Measurements from ENCODE around the gene OTOP2. TPM values are rescaled to one million over a fixed set of nuclear protein-coding genes. Genes with fewer than 3 reads are reported as not detected.
A peak's percentile ranks its signal among the peaks of the same experiment; 100 is the strongest.

Gene OTOP2
- total and polyA plus RNA-seq, 9 of the 15 experiments (the other 6 are each of a cell fraction or from before 2014, with no cell fraction given), result 0.04 to 0.36 (median 0.14) TPM; not detected in 1

- TF ChIP-seq AFF4 (CRISPR knock-in tag; IDR thresholded peaks at IDR 0.05) (peak; percentile 91), ZNF174 (CRISPR knock-in tag; IDR thresholded peaks at IDR 0.05) (no peak), SMARCC2 (IDR thresholded peaks at IDR 0.05; ENCODE audit: low read depth) (peak; percentile 59; the same call in 1 of the 2 replicates), HMG20B (CRISPR knock-in tag; IDR thresholded peaks at IDR 0.05) (no peak), POLR2A (conservative IDR thresholded peaks at IDR 0.05) (peak; percentile 88), ZBTB5 (IDR thresholded peaks at IDR 0.05) (no peak), GTF2E2 (tag; IDR thresholded peaks at IDR 0.05) (0 out of 2 replicates have a peak, but pooled peaks have one; percentile 57), ZBTB1 (CRISPR knock-in tag; IDR thresholded peaks at IDR 0.05; ENCODE audit: borderline replicate concordance, low read depth) (peak; percentile 99), SMC3 (conservative IDR thresholded peaks at IDR 0.05; ENCODE audit: insufficient read depth, low read depth, low read length) (peak; percentile 23; the same call in 1 of the 2 replicates), NKRF (IDR thresholded peaks at IDR 0.05; ENCODE audit: borderline replicate concordance) (peak; percentile 77), HMGN3 (IDR thresholded peaks at IDR 0.05; ENCODE audit: borderline replicate concordance, extremely low read depth, insufficient read length, low read depth, low read length) (peak; percentile 93), SMAD4 (CRISPR knock-in tag; conservative IDR thresholded peaks at IDR 0.05) (peak; percentile 93), PML (IDR thresholded peaks at IDR 0.05; ENCODE audit: low read length) (peak; percentile 49; the same call in 1 of the 2 replicates), ATF7 (IDR thresholded peaks at IDR 0.05) (peak; percentile 99), MAZ (CRISPR knock-in tag; conservative IDR thresholded peaks at IDR 0.05 in 1 of 2, IDR thresholded peaks at IDR 0.05 in 1 of 2) (peak; percentile 91 to 95), ZNF134 (CRISPR knock-in tag; conservative IDR thresholded peaks at IDR 0.05) (no peak), ARID3B (CRISPR knock-in tag; IDR thresholded peaks at IDR 0.05; ENCODE audit: borderline replicate concordance) (no peak), ZNF239 (CRISPR knock-in tag; IDR thresholded peaks at IDR 0.05) (no peak), KLF10 (CRISPR knock-in tag; IDR thresholded peaks at IDR 0.05) (no peak)
Observed at GRCh38 chr17:74981979-74982662, 58.0 kb downstream of the OTOP2 start (continued).
